Keratinocyte (primary cell): Measurements from ENCODE around the gene SERPINE1. TPM values are rescaled to one million over a fixed set of nuclear protein-coding genes. Genes with fewer than 3 reads are reported as not detected.

Experiments
- DNase-seq: peaks from one replicate; pipeline ENCODE4 v3.0.0-alpha.2; 2011; ENCODE audit warnings: low read depth, missing footprints, low spot score
- FAIRE-seq: peaks from 2 replicates; lab custom pipeline; 2011; peaks lifted over from hg19 to GRCh38; lab: Jason Lieb, UNC
- H2AFZ ChIP-seq: 2 replicates; pipeline ENCODE4 v1.6.0; 2012; ENCODE audit warnings: low read length, control low read depth, inconsistent platforms; ENCODE audit not compliant: control insufficient read depth
- H3K27ac ChIP-seq: 2 replicates; pipeline ENCODE4 v1.5.1; 2011; ENCODE audit warnings: low read length; ENCODE audit not compliant: control insufficient read depth, insufficient read depth
- H3K27me3 ChIP-seq: 3 replicates; pipeline ENCODE4 v1.6.0; 2011; ENCODE audit warnings: low read length; ENCODE audit not compliant: control insufficient read depth, insufficient read depth; ENCODE audit errors: extremely low read depth
- H3K36me3 ChIP-seq, 2 experiments: 2 replicates in 1 of 2; 3 replicates in 1 of 2; pipeline ENCODE4 v1.5.1; 2011; ENCODE audit warnings: low read length in 2 of 2, mild to moderate bottlenecking in 1 of 2; ENCODE audit not compliant: control insufficient read depth in 2 of 2, insufficient read depth in 2 of 2; ENCODE audit errors: extremely low read depth in 1 of 2
- H3K4me1 ChIP-seq: 3 replicates; pipeline ENCODE4 v1.5.1; 2011; ENCODE audit warnings: low read length; ENCODE audit not compliant: control insufficient read depth, insufficient read depth; ENCODE audit errors: extremely low read depth
- H3K4me2 ChIP-seq: 3 replicates; pipeline ENCODE4 v1.6.0; 2011; ENCODE audit warnings: low read depth, low read length; ENCODE audit not compliant: control insufficient read depth, insufficient read depth; ENCODE audit errors: extremely low read depth
- H3K4me3 ChIP-seq, 3 experiments: fragments of 200-600 bp in 1 of 3; sonication (generic) in 1 of 3; 2 replicates in 2 of 3; 3 replicates in 1 of 3; pipeline ENCODE4 v1.5.1; 2011 to 2016; ENCODE audit warnings: low read length in 3 of 3, mild to moderate bottlenecking in 3 of 3, control low read depth in 2 of 3, inconsistent platforms in 1 of 3, low read depth in 1 of 3, mixed read lengths in 1 of 3, mixed run types in 1 of 3, moderate library complexity in 1 of 3; ENCODE audit not compliant: control insufficient read depth in 2 of 3, insufficient read depth in 2 of 3; ENCODE audit errors: extremely low read depth in 1 of 3
- H3K79me2 ChIP-seq: 2 replicates; pipeline ENCODE4 v1.6.0; 2012; ENCODE audit warnings: low read length; ENCODE audit not compliant: control insufficient read depth, insufficient read depth
- H3K9ac ChIP-seq: 3 replicates; pipeline ENCODE4 v1.6.0; 2011; ENCODE audit warnings: low read length; ENCODE audit not compliant: control insufficient read depth, insufficient read depth; ENCODE audit errors: extremely low read depth
- H3K9me1 ChIP-seq: 3 replicates; pipeline ENCODE4 v1.6.0; 2011; ENCODE audit warnings: low read length; ENCODE audit not compliant: control insufficient read depth, insufficient read depth; ENCODE audit errors: extremely low read depth
- H3K9me3 ChIP-seq: 2 replicates; pipeline ENCODE4 v1.5.1; 2012; ENCODE audit warnings: low read depth, low read length; ENCODE audit not compliant: control insufficient read depth
- H4K20me1 ChIP-seq: 3 replicates; pipeline ENCODE4 v1.6.0; 2011; ENCODE audit warnings: low read length; ENCODE audit not compliant: control insufficient read depth, insufficient read depth; ENCODE audit errors: extremely low read depth
- CTCF ChIP-seq, 3 experiments: IDR thresholded peaks in 1 of 3; conservative IDR thresholded peaks in 1 of 3; optimal IDR thresholded peaks in 1 of 3; 2 replicates in 2 of 3; 3 replicates in 1 of 3; pipeline versions ENCODE3 to v1.5.1; 2011; ENCODE audit warnings: low read length in 3 of 3, mild to moderate bottlenecking in 3 of 3, moderate library complexity in 2 of 3, control low read depth in 1 of 3, inconsistent platforms in 1 of 3; ENCODE audit not compliant: insufficient read depth in 2 of 3; ENCODE audit errors: extremely low read depth in 1 of 3
- EZH2 ChIP-seq: IDR thresholded peaks from one replicate; pipeline ENCODE4 v1.6.1; 2012; ENCODE audit warnings: inconsistent platforms, mild to moderate bottlenecking, low read length, moderate library complexity
- dilution Hi-C: fragments of 300-500 bp; cut with MboI; formaldehyde crosslinking; loops from one replicate; pipeline ENCODE4 v1.7.0; 2020; ENCODE audit warnings: low sequenced_read_pairs; ENCODE audit not compliant: extremely low pct_ligation_motif_present
- polyA plus RNA-seq, 5 experiments: library from polyadenylated mRNA; depleted of rRNA in 3 of 5; stranded (reverse) in 3 of 5; stranded (forward) in 1 of 5; unstranded in 1 of 5; fragments of >200 nt; gene quantifications; 1 replicate in 1 of 5; 2 replicates in 3 of 5; 3 replicates in 1 of 5; pipeline versions ENCODE4 v1.2.1 to v1.2.3, GENCODE V29; 2011 to 2012; ENCODE audit warnings: missing spikeins in 2 of 5, low read depth in 1 of 5, low replicate concordance in 1 of 5

SERPINE1 gene
- polyA plus RNA-seq, 1 donor (not counting 4 experiments of a cell fraction or from before 2014, with no cell fraction given): 522 TPM

DNA sequence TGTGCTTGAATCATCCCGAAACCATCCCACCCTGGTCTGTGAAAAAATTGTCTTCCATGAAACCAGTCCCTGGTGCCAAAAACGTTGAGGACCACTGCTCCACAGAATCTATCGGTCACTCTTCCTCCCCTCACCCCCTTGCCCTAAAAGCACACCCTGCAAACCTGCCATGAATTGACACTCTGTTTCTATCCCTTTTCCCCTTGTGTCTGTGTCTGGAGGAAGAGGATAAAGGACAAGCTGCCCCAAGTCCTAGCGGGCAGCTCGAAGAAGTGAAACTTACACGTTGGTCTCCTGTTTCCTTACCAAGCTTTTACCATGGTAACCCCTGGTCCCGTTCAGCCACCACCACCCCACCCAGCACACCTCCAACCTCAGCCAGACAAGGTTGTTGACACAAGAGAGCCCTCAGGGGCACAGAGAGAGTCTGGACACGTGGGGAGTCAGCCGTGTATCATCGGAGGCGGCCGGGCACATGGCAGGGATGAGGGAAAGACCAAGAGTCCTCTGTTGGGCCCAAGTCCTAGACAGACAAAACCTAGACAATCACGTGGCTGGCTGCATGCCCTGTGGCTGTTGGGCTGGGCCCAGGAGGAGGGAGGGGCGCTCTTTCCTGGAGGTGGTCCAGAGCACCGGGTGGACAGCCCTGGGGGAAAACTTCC, 784 bp upstream of the SERPINE1 start:
- H3K9ac ChIP-seq: peak overlapping the region; percentile 83
- H3K4me1 ChIP-seq: peaks cover 49% of the 10 kb centered on the region
- peaks cover 2% of the 10 kb centered on the region for H3K9me1 ChIP-seq

GRCh38 chr7:101127460-101128039, 646 bp downstream of the SERPINE1 start:
- Histone ChIP-seq H3K9me3 (no peaks in the 10 kb centered on the region), H3K27ac (peak overlapping the region; percentile 88), H3K4me2 (peak overlapping the region; percentile 93), H3K4me1 (peaks cover 40% of the 10 kb centered on the region), H3K27me3 (no peaks in the 10 kb centered on the region), H3K36me3 (peaks cover 16 to 33% of the 10 kb centered on the region in 2 experiments), H4K20me1 (peaks cover 5% of the 10 kb centered on the region), H3K9me1 (peaks cover 2% of the 10 kb centered on the region), H3K4me3 (peak overlapping the region; percentile 45 to 86 (median 78)), H3K79me2 (peaks cover 17% of the 10 kb centered on the region), H2AFZ (no peak overlapping the region), H3K9ac (peak overlapping the region; percentile 83)
- no peak for TF ChIP-seq EZH2
- TF ChIP-seq CTCF (optimal IDR thresholded peaks at IDR 0.05 in 1 of 3, IDR thresholded peaks at IDR 0.05 in 1 of 3, conservative IDR thresholded peaks at IDR 0.05 in 1 of 3; ENCODE audit: extremely low read depth in 1 of 3, insufficient read depth in 2 of 3, low read length in 3 of 3): no peak
- dilution Hi-C loops: no loop called here
- DNase-seq: no peak
- FAIRE-seq: no peak

More for the DNA sequence above, 784 bp upstream of the SERPINE1 start:
- Histone ChIP-seq H3K27ac (peak overlapping the region; percentile 88), H3K79me2 (peaks cover 17% of the 10 kb centered on the region), H3K4me3 (peak overlapping the region in 2 of 3 experiments; percentile 2 to 86), H2AFZ (peak overlapping the region; percentile 58), H3K9me3 (no peaks in the 10 kb centered on the region), H3K36me3 (peaks cover 13 to 23% of the 10 kb centered on the region in 2 experiments), H3K27me3 (no peaks in the 10 kb centered on the region), H4K20me1 (peaks cover 5% of the 10 kb centered on the region), H3K4me2 (peak overlapping the region; percentile 93)
- TF ChIP-seq EZH2: no peak
- no peak for TF ChIP-seq CTCF (optimal IDR thresholded peaks at IDR 0.05 in 1 of 3, IDR thresholded peaks at IDR 0.05 in 1 of 3, conservative IDR thresholded peaks at IDR 0.05 in 1 of 3; ENCODE audit: extremely low read depth in 1 of 3, insufficient read depth in 2 of 3, low read length in 3 of 3)
- dilution Hi-C loops: no loop called here
- DNase-seq: no peak
- no peak for FAIRE-seq
